Liver (tissue), 9 donors: ENCODE data around the gene SLC66A2. TPM values are rescaled to one million over a fixed set of nuclear protein-coding genes. Genes with fewer than 3 reads are reported as not detected.
"Not testable (repeated sequence)": the region's sequence is repeated elsewhere in the genome, so short reads cannot be mapped to it uniquely, and the experiment has no call there.

ENCODE experiments used
- DNase-seq: peaks from one replicate; pipeline ENCODE4 v3.0.0-alpha.2; 2017; ENCODE audit warnings: low spot score
- H3K27ac ChIP-seq, 2 donors: one replicate each; pipeline ENCODE4 v1.7.0; 2013; ENCODE audit warnings: inconsistent platforms in 2 of 2, low read length in 2 of 2, control low read depth in 1 of 2, low read depth in 1 of 2, mild to moderate bottlenecking in 1 of 2
- H3K27me3 ChIP-seq, 4 donors: one replicate each; pipeline versions ENCODE4 v1.6.1 to v1.7.0; 2013; ENCODE audit warnings: low read length in 3 of 4, inconsistent platforms in 1 of 4, mild to moderate bottlenecking in 1 of 4, moderate library complexity in 1 of 4; ENCODE audit not compliant: control insufficient read depth in 4 of 4, insufficient read depth in 4 of 4
- H3K36me3 ChIP-seq, 4 donors: one replicate each; pipeline versions ENCODE4 v1.6.1 to v1.7.0; 2013; ENCODE audit warnings: low read length in 3 of 4, mild to moderate bottlenecking in 3 of 4, low read depth in 1 of 4, moderate library complexity in 1 of 4; ENCODE audit not compliant: control insufficient read depth in 4 of 4, insufficient read depth in 3 of 4
- H3K4me1 ChIP-seq, 4 donors: one replicate each; pipeline versions ENCODE4 v1.6.1 to v1.7.0; 2013; ENCODE audit warnings: low read length in 3 of 4, mild to moderate bottlenecking in 3 of 4, moderate library complexity in 1 of 4; ENCODE audit not compliant: control insufficient read depth in 4 of 4, insufficient read depth in 4 of 4
- H3K4me3 ChIP-seq, 3 donors: one replicate each; pipeline versions ENCODE4 v1.6.1 to v1.7.0; 2013; ENCODE audit warnings: low read length in 3 of 3, control low read depth in 1 of 3, low read depth in 1 of 3, mild to moderate bottlenecking in 1 of 3
- H3K9ac ChIP-seq, 2 donors: one replicate each; pipeline ENCODE4 v1.7.0; 2013; ENCODE audit warnings: low read length in 2 of 2, mild to moderate bottlenecking in 2 of 2, moderate library complexity in 2 of 2, control low read depth in 1 of 2, low read depth in 1 of 2
- H3K9me3 ChIP-seq, 4 donors: one replicate each; pipeline versions ENCODE4 v1.6.1 to v1.7.0; 2013; ENCODE audit warnings: low read length in 3 of 4; ENCODE audit not compliant: control insufficient read depth in 4 of 4
- ATF3 ChIP-seq: IDR thresholded peaks from 2 replicates; pipeline ENCODE4 v1.6.1; 2016; ENCODE audit warnings: antibody characterized with exemption
- GABPA ChIP-seq, 2 donors: IDR thresholded peaks in 1 of 2; conservative IDR thresholded peaks in 1 of 2; 2 replicates each; pipeline ENCODE4 v1.6.1; 2016; ENCODE audit warnings: antibody characterized with exemption in 2 of 2, mild to moderate bottlenecking in 1 of 2, moderate library complexity in 1 of 2
- HNF4A ChIP-seq, 2 donors: conservative IDR thresholded peaks; 2 replicates each; pipeline ENCODE4 v1.6.1; 2016; ENCODE audit warnings: antibody characterized with exemption in 2 of 2, mild to moderate bottlenecking in 2 of 2
- HNF4G ChIP-seq: IDR thresholded peaks from 2 replicates; pipeline ENCODE4 v1.6.1; 2016; ENCODE audit warnings: antibody characterized with exemption
- JUND ChIP-seq, 2 donors: IDR thresholded peaks; 2 replicates each; pipeline ENCODE4 v1.6.1; 2016; ENCODE audit warnings: antibody characterized with exemption in 2 of 2
- RAD21 ChIP-seq, 2 donors: IDR thresholded peaks; 2 replicates each; pipeline ENCODE4 v1.6.1; 2016; ENCODE audit warnings: antibody characterized with exemption in 2 of 2, mild to moderate bottlenecking in 2 of 2
- REST ChIP-seq: IDR thresholded peaks from 2 replicates; pipeline ENCODE4 v1.6.1; 2016; ENCODE audit warnings: antibody characterized with exemption, mild to moderate bottlenecking
- RXRA ChIP-seq, 2 donors: IDR thresholded peaks; 2 replicates each; pipeline ENCODE4 v1.6.1; 2017 to 2018; ENCODE audit warnings: antibody characterized with exemption in 2 of 2, mild to moderate bottlenecking in 1 of 2
- TAF1 ChIP-seq: conservative IDR thresholded peaks from 2 replicates; pipeline ENCODE4 v1.6.1; 2016; ENCODE audit warnings: antibody characterized with exemption, mild to moderate bottlenecking
- ZBTB33 ChIP-seq: IDR thresholded peaks from 2 replicates; pipeline ENCODE4 v1.6.1; 2016; ENCODE audit warnings: antibody characterized with exemption
- WGBS: extraction: QIAGEN DNeasy Blood & Tissue Kit; methylation state at CpG from one replicate; pipeline ENCODE4 v1.1.7; 2013; 5-methylcytosine and 5-hydroxymethylcytosine counted together
- polyA plus RNA-seq, 2 donors: library from polyadenylated mRNA; stranded (reverse) in 1 of 2; unstranded in 1 of 2; fragments of 200-250 nt in 1 of 2; fragments of >200 nt in 1 of 2; fragmentation: Nextera tagmentation in 1 of 2; extraction: Ambion mirVana in 1 of 2; gene quantifications; one replicate each; pipeline versions ENCODE4 v1.2.1 to v1.2.3, GENCODE V29; 2013 to 2015
- total RNA-seq, 2 donors: library from RNA; depleted of rRNA; stranded (reverse); fragments of >200 nt; gene quantifications; one replicate each; pipeline ENCODE4 v1.2.3, GENCODE V29; 2014
- TF ChIP-seq, protein P1 (sequence below): fragments of 150-350 bp; IDR thresholded peaks from 2 replicates; pipeline ENCODE4 v1.5.1; 2017; ENCODE audit warnings: improper control_type of control experiment, low read depth, low read length; ENCODE audit not compliant: missing input control
- donor health status: healthy.
- donor health status: healthy.
- donor health status: healthy.
- donor health status: healthy.
- donor health status: healthy.

The SLC66A2 gene
- total and polyA plus RNA-seq, 4 donors = 47.8 to 107 (median 67.9) TPM

DNA sequence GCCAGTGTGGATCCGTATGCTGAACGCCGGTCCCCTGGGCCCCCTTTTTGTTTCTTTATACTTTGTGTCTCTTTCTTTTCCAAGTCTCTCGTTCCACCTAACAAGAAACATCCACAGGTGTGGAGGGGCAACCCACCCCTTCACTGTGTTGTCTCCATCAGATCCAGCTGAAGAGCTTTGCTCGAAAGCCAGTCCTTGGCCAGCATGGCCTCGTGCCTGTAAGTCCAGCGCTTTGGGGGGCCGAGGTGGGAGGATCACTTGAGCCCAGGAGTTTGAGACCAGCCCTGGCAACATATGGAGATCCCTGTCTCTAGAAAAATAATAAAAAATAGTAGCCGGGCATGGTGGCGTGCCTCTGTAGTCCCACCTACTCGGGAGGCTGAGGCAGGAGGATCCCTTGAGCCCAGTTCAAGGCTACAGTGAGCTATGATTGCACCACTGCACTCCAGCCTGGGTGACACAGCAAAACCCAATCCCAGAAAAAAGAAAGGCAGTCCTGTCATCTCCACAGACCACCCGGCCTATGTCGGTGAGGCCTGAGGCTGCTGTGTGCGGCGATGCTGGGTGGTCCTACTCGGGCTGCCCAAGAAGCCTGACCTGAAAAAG, 9.6 kb upstream of the SLC66A2 start:
- Histone ChIP-seq H3K4me1 (peaks cover 6 to 15% (median 9%) of the 10 kb centered on the region in 4 donors), H3K27me3 (no peaks in the 10 kb centered on the region), H3K36me3 (no peaks in the 10 kb centered on the region), H3K9ac (no peak overlapping the region), H3K9me3 (no peaks in the 10 kb centered on the region), H3K4me3 (no peak overlapping the region), H3K27ac (no peak overlapping the region)
- no peak for DNase-seq
- 89% methylated on average over 16 of the region's 16 CpGs for WGBS
- TF ChIP-seq TAF1 = no peak
- no peak for TF ChIP-seq ZBTB33
- no peak for TF ChIP-seq REST
- TF ChIP-seq JUND (IDR thresholded peaks at IDR 0.05) = no peak
- no peak for TF ChIP-seq HNF4A (conservative IDR thresholded peaks at IDR 0.05)
- no peak for TF ChIP-seq ATF3
- TF ChIP-seq, protein P1, sequence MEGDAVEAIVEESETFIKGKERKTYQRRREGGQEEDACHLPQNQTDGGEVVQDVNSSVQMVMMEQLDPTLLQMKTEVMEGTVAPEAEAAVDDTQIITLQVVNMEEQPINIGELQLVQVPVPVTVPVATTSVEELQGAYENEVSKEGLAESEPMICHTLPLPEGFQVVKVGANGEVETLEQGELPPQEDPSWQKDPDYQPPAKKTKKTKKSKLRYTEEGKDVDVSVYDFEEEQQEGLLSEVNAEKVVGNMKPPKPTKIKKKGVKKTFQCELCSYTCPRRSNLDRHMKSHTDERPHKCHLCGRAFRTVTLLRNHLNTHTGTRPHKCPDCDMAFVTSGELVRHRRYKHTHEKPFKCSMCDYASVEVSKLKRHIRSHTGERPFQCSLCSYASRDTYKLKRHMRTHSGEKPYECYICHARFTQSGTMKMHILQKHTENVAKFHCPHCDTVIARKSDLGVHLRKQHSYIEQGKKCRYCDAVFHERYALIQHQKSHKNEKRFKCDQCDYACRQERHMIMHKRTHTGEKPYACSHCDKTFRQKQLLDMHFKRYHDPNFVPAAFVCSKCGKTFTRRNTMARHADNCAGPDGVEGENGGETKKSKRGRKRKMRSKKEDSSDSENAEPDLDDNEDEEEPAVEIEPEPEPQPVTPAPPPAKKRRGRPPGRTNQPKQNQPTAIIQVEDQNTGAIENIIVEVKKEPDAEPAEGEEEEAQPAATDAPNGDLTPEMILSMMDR = no peak
- TF ChIP-seq RAD21 (IDR thresholded peaks at IDR 0.05) = no peak
- no peak for TF ChIP-seq RXRA (IDR thresholded peaks at IDR 0.05)
- TF ChIP-seq HNF4G = no peak
- no peak for TF ChIP-seq GABPA (IDR thresholded peaks at IDR 0.05 in 1 of 2, conservative IDR thresholded peaks at IDR 0.05 in 1 of 2)

GRCh38 chr18:79960161-79960801, 8.8 kb upstream of the SLC66A2 start:
- not testable (repeated sequence) for H3K9ac ChIP-seq, H3K9me3 ChIP-seq, H3K27ac ChIP-seq, DNase-seq, H3K27me3 ChIP-seq, H3K36me3 ChIP-seq, H3K4me3 ChIP-seq
- WGBS = 52% methylated on average over 12 of the region's 12 CpGs
- H3K4me1 ChIP-seq = peaks cover 2 to 10% (median 6%) of the 10 kb centered on the region in 4 donors
